Small intestine (tissue), 7 donors: ENCODE measurements around the gene ZFP1. TPM values are rescaled to one million over a fixed set of nuclear protein-coding genes. Genes with fewer than 3 reads are reported as not detected.
A peak's percentile ranks its signal among the peaks of the same experiment; 100 is the strongest.

ENCODE experiments used
- DNase-seq, 2 donors: peaks; one replicate each; pipeline versions ENCODE4 v3.0.0 to v3.0.0-alpha.2; 2013
- FAIRE-seq: peaks from 2 replicates; lab custom pipeline; 2012; peaks lifted over from hg19 to GRCh38; lab: Jason Lieb, UNC
- H3K27ac ChIP-seq, 3 donors: one replicate each; pipeline ENCODE4 v1.5.1; 2013; ENCODE audit warnings: low read length in 2 of 3, mild to moderate bottlenecking in 2 of 3, control low read depth in 1 of 3, inconsistent platforms in 1 of 3, low read depth in 1 of 3, moderate library complexity in 1 of 3
- H3K27me3 ChIP-seq, 3 donors: one replicate each; pipeline ENCODE4 v1.6.1; 2013; ENCODE audit warnings: low read length in 3 of 3, inconsistent platforms in 1 of 3; ENCODE audit not compliant: control insufficient read depth in 3 of 3, insufficient read depth in 3 of 3
- H3K36me3 ChIP-seq, 3 donors: one replicate each; pipeline ENCODE4 v1.6.1; 2013; ENCODE audit warnings: low read length in 3 of 3, inconsistent platforms in 1 of 3, low read depth in 1 of 3, mild to moderate bottlenecking in 1 of 3, moderate library complexity in 1 of 3; ENCODE audit not compliant: control insufficient read depth in 3 of 3, insufficient read depth in 2 of 3
- H3K4me1 ChIP-seq, 3 donors: one replicate each; pipeline ENCODE4 v1.6.1; 2013; ENCODE audit warnings: low read length in 2 of 3, inconsistent platforms in 1 of 3, low read depth in 1 of 3, mild to moderate bottlenecking in 1 of 3, moderate library complexity in 1 of 3; ENCODE audit not compliant: control insufficient read depth in 3 of 3, insufficient read depth in 2 of 3
- H3K4me3 ChIP-seq, 3 donors: one replicate each; pipeline ENCODE4 v1.5.1; 2013; ENCODE audit warnings: low read length in 3 of 3, control low read depth in 1 of 3, inconsistent platforms in 1 of 3, low read depth in 1 of 3, mild to moderate bottlenecking in 1 of 3, moderate library complexity in 1 of 3
- H3K9me3 ChIP-seq, 2 donors: one replicate each; pipeline ENCODE4 v1.6.1; 2013; ENCODE audit warnings: low read depth in 1 of 2, low read length in 1 of 2; ENCODE audit not compliant: control insufficient read depth in 2 of 2, insufficient read depth in 1 of 2
- WGBS, 3 donors: extraction: QIAGEN DNeasy Blood & Tissue Kit; methylation state at CpG; one replicate each; pipeline ENCODE4 v1.1.7; 2013; 5-methylcytosine and 5-hydroxymethylcytosine counted together
- polyA plus RNA-seq, 4 donors: library from polyadenylated mRNA; stranded (reverse) in 3 of 4; unstranded in 1 of 4; fragments of 200-250 nt in 3 of 4; fragments of 120-200 nt in 1 of 4; gene quantifications; one replicate each; pipeline versions ENCODE4 v1.2.1 to v1.2.3, GENCODE V29; 2013
- donor health status: healthy with polysubstance abuse.
- donor health status: control.
- donor health status: control.
- donor health status: Bipolar disorder and iron deficiency.
- donor health status: healthy.

The ZFP1 gene
- polyA plus RNA-seq, 4 donors: 2.2 to 8.8 (median 2.8) TPM

DNA sequence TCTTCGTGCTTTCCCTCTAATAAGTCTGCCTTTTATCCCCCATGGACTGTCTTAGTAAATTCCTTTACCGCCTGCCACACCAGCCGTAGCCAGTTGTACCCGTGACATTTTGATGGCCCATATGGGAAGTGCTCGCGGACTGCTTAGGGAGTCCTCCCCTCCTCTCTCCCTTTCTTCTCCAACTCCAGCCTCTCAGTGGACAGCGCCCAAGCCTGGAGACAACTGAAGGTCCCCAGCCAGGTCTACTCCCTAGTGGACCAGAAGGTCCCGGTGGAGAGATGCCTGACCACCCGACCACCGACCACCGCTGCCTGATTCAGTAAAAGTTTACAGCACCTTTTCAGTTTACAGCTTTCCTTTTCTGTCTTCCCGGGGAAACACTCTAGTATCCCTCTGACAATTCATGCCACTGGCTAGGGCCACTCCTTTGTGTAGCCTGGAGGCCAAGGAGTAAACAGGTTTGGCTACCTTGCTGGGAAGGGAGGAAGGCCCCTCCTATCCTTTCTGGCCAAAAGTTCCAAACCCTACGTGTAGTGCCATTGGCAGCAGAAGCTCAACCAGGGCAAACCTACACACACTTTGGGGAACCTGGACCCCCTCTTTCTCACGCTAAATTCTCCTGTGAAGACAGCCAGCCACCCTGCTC, 40.6 kb downstream of the ZFP1 start:
- 82 to 86% (median 85%) methylated on average over 14 of the region's 14 CpGs for WGBS, 3 donors
- H3K27ac ChIP-seq: no peak overlapping the region
- H3K9me3 ChIP-seq: no peaks in the 10 kb centered on the region
- no peak for DNase-seq
- H3K4me1 ChIP-seq: no peaks in the 10 kb centered on the region
- H3K27me3 ChIP-seq: no peaks in the 10 kb centered on the region
- no peak for FAIRE-seq
- no peaks in the 10 kb centered on the region for H3K36me3 ChIP-seq
- no peak overlapping the region for H3K4me3 ChIP-seq

DNA sequence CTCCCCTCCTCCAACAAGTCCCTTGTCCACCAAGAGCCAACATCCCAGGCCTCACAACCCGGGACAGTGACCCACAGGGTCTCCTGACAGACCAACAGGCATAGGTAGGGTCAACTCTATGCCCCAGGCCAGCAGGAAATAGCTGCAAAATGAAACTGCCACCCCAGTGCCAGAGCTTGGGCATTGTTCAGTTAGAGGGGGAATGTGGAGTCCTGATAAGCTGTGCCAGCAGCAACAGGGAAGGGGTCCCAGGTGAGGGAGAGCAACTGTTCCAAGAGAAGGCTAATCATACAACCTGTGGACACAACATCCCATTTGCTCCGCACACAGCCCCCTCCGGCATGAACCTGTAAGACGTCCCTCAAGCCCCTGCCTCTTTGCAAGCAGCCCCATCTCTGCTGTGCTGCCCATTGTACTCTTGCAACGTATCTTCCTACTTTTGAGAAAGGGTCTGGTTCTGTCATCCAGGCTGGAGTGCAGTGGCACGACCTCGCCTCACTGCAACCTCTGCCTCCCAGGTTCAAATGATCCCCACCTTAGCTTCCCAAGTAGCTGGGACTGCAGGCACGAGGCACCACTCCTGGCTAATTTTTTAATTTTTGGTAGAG, 41.4 kb downstream of the ZFP1 start:
- no peak for FAIRE-seq
- Histone ChIP-seq H3K27me3 (no peaks in the 10 kb centered on the region), H3K4me1 (no peaks in the 10 kb centered on the region), H3K27ac (no peak overlapping the region), H3K36me3 (no peaks in the 10 kb centered on the region), H3K9me3 (no peaks in the 10 kb centered on the region), H3K4me3 (no peak overlapping the region)
- 72 to 80% (median 79%) methylated on average over 8 of the region's 8 CpGs for WGBS, 3 donors
- DNase-seq: no peak

GRCh38 chr16:75192606-75193264, 44.4 kb downstream of the ZFP1 start:
- WGBS, 3 donors: 83 to 88% (median 86%) methylated on average over 21 of the region's 21 CpGs
- H3K27me3 ChIP-seq: peaks cover 0 to 6% (median 0%) of the 10 kb centered on the region in 3 donors
- H3K4me3 ChIP-seq: no peak overlapping the region
- DNase-seq: peak in 1 of 2 donors; percentile 56
- H3K9me3 ChIP-seq: no peaks in the 10 kb centered on the region
- H3K4me1 ChIP-seq: no peaks in the 10 kb centered on the region
- H3K27ac ChIP-seq: no peak overlapping the region
- no peak for FAIRE-seq
- no peaks in the 10 kb centered on the region for H3K36me3 ChIP-seq

- Histone ChIP-seq H3K9me3 (no peaks in the 10 kb centered on the region), H3K27ac (no peak overlapping the region), H3K27me3 (peaks cover 0 to 11% (median 0%) of the 10 kb centered on the region in 3 donors), H3K4me3 (no peak overlapping the region), H3K4me1 (no peaks in the 10 kb centered on the region), H3K36me3 (no peaks in the 10 kb centered on the region)
- DNase-seq (no peak), FAIRE-seq (no peak)
- 87 to 96% (median 90%) methylated on average over 4 of the region's 4 CpGs for WGBS, 3 donors
These were observed 44.9 kb downstream of the ZFP1 start for GRCh38 chr16:75193265-75193650.

DNA sequence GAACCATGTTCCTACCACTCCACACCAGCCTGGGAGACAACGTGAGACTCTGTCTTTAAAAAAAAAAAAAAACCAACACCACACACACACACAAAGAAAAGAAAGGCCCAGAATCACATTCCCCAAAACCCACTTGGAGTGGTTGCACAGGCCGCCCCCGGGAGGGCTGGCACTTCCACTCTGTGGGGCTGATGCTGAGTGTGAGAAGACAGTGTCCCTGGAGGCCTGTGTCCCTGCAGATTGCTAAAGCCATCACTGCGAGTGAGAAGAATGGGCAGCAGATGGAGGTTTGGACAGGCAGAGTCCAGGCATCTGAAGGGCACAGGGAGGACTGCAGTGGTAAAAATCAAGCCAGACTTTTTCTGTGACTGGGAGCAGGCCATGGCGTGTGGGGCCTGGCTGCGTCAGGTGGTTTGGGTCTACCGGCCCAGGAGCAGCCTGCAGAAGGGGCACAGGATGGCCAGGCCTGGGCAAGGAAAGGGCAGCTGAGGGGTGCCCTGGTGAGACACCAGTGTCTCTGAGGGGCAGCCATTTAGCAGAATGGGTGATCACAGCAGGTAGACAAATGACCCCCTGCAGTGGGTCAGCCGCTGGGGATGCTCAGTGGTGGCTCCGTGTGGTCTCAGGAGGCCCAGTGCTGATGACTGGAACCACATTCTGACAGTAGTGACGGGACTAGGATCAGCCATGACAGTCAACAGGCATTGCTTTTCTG, 45.6 kb downstream of the ZFP1 start:
- WGBS, 3 donors: 85 to 87% (median 87%) methylated on average over 10 of the region's 10 CpGs
- FAIRE-seq (no peak), DNase-seq (no peak)
- Histone ChIP-seq H3K36me3 (no peaks in the 10 kb centered on the region), H3K4me3 (no peak overlapping the region), H3K27me3 (peaks cover 0 to 12% (median 0%) of the 10 kb centered on the region in 3 donors), H3K9me3 (no peaks in the 10 kb centered on the region), H3K4me1 (no peaks in the 10 kb centered on the region), H3K27ac (no peak overlapping the region)

DNA sequence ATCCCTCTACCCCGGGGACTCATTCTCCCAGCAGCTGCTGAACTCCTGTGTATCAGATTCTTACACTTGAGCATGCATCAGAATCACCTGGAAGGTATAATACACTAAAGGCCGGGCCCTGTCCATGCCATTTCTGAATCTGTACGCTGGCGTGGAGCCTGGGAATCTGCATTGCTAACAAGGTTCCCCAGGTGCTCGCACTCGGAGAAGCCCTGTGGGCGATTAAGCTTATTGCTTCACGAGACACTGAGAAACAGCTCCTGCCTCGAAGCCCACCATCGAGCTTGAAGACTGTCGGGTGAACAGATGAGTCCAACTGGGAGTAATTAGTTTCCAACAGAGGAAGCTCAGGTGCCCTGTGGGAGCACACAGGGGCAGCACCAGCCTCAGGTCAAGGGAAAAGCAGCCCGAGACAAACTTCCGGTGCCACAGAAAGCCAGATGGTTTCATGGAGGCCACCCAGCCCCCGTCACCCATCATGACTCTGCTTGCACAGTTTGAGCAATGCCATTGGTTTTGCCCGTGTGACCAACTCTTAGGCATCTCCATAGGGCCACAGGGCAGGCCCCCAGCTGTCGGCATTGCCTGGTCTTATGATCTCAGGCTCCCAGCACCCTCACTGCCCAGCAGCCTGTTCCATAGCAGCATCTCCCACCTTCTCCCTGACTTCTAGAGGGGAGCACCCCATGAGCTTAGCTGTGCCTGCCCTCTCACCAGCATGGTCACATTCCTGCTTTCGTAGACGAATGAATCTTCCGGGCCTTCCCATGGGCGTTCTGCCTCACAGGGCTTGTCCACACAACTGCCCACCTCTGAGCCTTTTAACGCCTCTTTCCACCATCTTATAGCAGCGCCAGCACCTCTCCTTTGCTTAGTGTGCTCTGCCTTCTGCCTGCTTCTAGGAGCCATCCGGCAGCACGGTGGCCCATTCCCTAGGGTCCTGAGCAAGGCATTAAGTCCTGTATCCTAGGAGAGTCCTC, 47.8 kb downstream of the ZFP1 start:
- H3K36me3 ChIP-seq: no peaks in the 10 kb centered on the region
- WGBS, 3 donors: 82 to 88% (median 84%) methylated on average over 24 of the region's 24 CpGs
- no peak overlapping the region for H3K4me3 ChIP-seq
- DNase-seq (no peak), FAIRE-seq (no peak)
- H3K9me3 ChIP-seq: no peaks in the 10 kb centered on the region
- no peak overlapping the region for H3K27ac ChIP-seq
- no peaks in the 10 kb centered on the region for H3K4me1 ChIP-seq
- peaks cover 0 to 12% (median 0%) of the 10 kb centered on the region in 3 donors for H3K27me3 ChIP-seq

GRCh38 chr16:75196836-75197235, 48.5 kb downstream of the ZFP1 start:
- WGBS, 3 donors: 61 to 71% (median 65%) methylated on average over 9 of the region's 9 CpGs
- Histone ChIP-seq H3K36me3 (no peaks in the 10 kb centered on the region), H3K9me3 (no peaks in the 10 kb centered on the region), H3K4me1 (no peaks in the 10 kb centered on the region), H3K27ac (no peak overlapping the region), H3K4me3 (no peak overlapping the region), H3K27me3 (peaks cover 0 to 12% (median 0%) of the 10 kb centered on the region in 3 donors)
- FAIRE-seq (no peak), DNase-seq (no peak)
